Fibroblast of peridontal ligament (primary cell): ENCODE measurements around the gene CRACDL.
"Not testable (repeated sequence)": the region's sequence is repeated elsewhere in the genome, so short reads cannot be mapped to it uniquely, and the experiment has no call there.

Experiments used
- DNase-seq: peaks from one replicate; pipeline ENCODE4 v3.0.0-alpha.2; 2010; ENCODE audit errors: extremely low read depth

CRACDL gene

GRCh38 chr2:98776136-98776535, 159.9 kb downstream of the CRACDL start:
- no peak for DNase-seq

- DNase-seq: no peak
These were observed 160.7 kb downstream of the CRACDL start for GRCh38 chr2:98775146-98775986.

GRCh38 chr2:98773907-98774306, 162.1 kb downstream of the CRACDL start:
- DNase-seq: no peak

GRCh38 chr2:98773169-98773568, 162.9 kb downstream of the CRACDL start:
- no peak for DNase-seq

- DNase-seq: no peak
These were observed 163.5 kb downstream of the CRACDL start for GRCh38 chr2:98772536-98772935.

GRCh38 chr2:98771721-98772524, 164.1 kb downstream of the CRACDL start:
- DNase-seq: peak; percentile 37

- no peak for DNase-seq
These were observed 164.8 kb downstream of the CRACDL start for GRCh38 chr2:98771264-98771663.

GRCh38 chr2:98769784-98770183, 166.2 kb downstream of the CRACDL start:
- DNase-seq: no peak

- DNase-seq: no peak
These were observed 166.9 kb downstream of the CRACDL start for GRCh38 chr2:98769114-98769476.

- no peak for DNase-seq
These were observed 167.5 kb downstream of the CRACDL start for GRCh38 chr2:98768384-98769113.

- DNase-seq: no peak
These were observed 171.5 kb downstream of the CRACDL start for GRCh38 chr2:98764499-98764898.

GRCh38 chr2:98763209-98763951, 172.6 kb downstream of the CRACDL start:
- no peak for DNase-seq

- no peak for DNase-seq
These were observed 174.1 kb downstream of the CRACDL start for GRCh38 chr2:98761909-98762308.

GRCh38 chr2:98761267-98761781, 174.7 kb downstream of the CRACDL start:
- no peak for DNase-seq

- DNase-seq: no peak
These were observed 176.0 kb downstream of the CRACDL start for GRCh38 chr2:98759827-98760625.

GRCh38 chr2:98759338-98759737, 176.7 kb downstream of the CRACDL start:
- no peak for DNase-seq

- peak; percentile 42 for DNase-seq
These were observed 178.1 kb downstream of the CRACDL start for GRCh38 chr2:98757904-98758421.

GRCh38 chr2:98753801-98754200, 182.2 kb downstream of the CRACDL start:
- no peak for DNase-seq

GRCh38 chr2:98752711-98753110, 183.3 kb downstream of the CRACDL start:
- DNase-seq: not testable (repeated sequence)

GRCh38 chr2:98751748-98752147, 184.3 kb downstream of the CRACDL start:
- no peak for DNase-seq
